Mesodermal cell (in vitro differentiated cells): ENCODE measurements around the gene FHOD3.

Experiments
- H3K27ac ChIP-seq: 2 replicates; pipeline ENCODE4 v1.7.0; 2013; ENCODE audit warnings: mild to moderate bottlenecking, low read depth, low read length, moderate library complexity; ENCODE audit not compliant: severe bottlenecking
- H3K36me3 ChIP-seq: 2 replicates; pipeline ENCODE4 v1.7.1; 2013; ENCODE audit warnings: mild to moderate bottlenecking, low read length, moderate library complexity; ENCODE audit not compliant: control insufficient read depth, insufficient read depth
- H3K4me1 ChIP-seq: one replicate; pipeline ENCODE4 v1.7.1; 2013; ENCODE audit warnings: mild to moderate bottlenecking, low read length; ENCODE audit not compliant: insufficient read depth, control insufficient read depth, poor library complexity, severe bottlenecking
- H3K4me3 ChIP-seq: 2 replicates; pipeline ENCODE4 v1.7.0; 2013; ENCODE audit warnings: low read length, control low read depth, mild to moderate bottlenecking; ENCODE audit not compliant: insufficient read depth, poor library complexity, severe bottlenecking; ENCODE audit errors: extremely low read depth
- H3K9me3 ChIP-seq: 2 replicates; pipeline ENCODE4 v1.7.1; 2013; ENCODE audit warnings: mild to moderate bottlenecking, low read length, moderate library complexity; ENCODE audit not compliant: control insufficient read depth
- WGBS, 2 experiments: methylation state at CpG; one replicate each; pipeline ENCODE4 v1.1.5; 2013; ENCODE audit warnings: missing lambda C conversion rate in 2 of 2; ENCODE audit not compliant: insufficient coverage in 2 of 2; 5-methylcytosine and 5-hydroxymethylcytosine counted together

FHOD3 gene

DNA sequence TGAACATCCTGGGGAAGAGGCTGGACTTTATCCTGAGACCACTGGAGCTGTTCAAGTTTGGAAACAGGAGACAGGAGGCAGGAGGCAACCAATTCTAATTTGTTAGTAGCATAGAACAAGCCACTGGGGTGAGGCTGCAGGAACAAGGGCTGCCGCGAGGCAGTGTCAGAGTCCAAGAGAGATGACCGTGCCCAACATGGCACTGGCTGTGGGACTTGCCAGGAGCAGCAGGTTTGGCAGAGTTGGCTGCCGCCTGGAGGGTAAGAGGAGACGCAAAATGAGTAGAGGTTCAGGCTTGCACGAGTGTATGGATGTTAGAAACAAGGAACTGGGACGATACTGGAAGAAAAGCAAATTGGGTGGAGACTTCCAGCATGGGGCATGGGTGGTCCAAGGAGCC lies 362.8 kb downstream of the FHOD3 start:
- Histone ChIP-seq H3K4me1 (no peaks in the 10 kb centered on the region), H3K9me3 (no peaks in the 10 kb centered on the region), H3K27ac (no peak overlapping the region), H3K4me3 (no peak overlapping the region), H3K36me3 (no peaks in the 10 kb centered on the region)
- 92 to 96% methylated on average over 7 of the region's 7 CpGs for WGBS, 2 experiments

DNA sequence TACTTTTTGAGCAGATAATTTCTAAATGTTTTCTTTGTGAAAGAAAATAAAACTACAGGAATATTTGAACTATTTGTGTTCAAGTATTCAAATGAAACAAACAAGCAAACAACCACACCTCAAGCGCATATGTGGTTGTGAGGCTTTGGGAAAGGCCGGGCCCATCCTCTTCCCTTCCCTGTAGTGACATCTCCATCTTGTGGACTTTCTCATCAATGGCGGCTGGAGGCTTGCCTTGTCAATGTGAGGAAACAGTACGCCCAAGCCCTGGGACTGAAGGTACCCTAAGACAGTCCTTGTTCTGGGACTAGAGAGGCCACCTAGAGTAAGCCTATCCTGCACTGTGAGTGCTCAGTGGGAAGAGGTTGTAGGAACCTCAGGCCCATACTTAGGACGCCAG lies 364.5 kb downstream of the FHOD3 start:
- Histone ChIP-seq H3K9me3 (no peaks in the 10 kb centered on the region), H3K4me1 (no peaks in the 10 kb centered on the region)
- 75 to 83% methylated on average over 4 to 5 of the region's 5 CpGs for WGBS, 2 experiments

DNA sequence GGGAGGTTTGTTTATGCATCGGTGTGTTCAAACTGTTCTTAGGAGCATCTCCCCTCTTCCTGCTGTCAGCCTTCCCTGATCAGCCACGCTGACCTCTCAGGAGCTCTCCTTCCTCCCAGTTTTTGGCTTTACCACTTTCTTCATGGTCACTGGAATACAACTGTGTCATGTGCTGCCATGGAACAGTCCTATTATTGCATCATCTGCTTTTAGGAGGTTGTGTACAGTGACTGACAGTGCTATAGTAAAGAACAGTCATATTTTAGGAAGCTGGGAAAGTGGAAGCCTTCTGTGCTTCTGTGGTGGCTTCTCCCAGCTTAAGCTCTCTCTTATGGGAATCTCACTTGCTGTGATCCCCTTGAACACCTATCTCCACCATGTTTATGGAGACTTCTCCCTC lies 365.8 kb downstream of the FHOD3 start:
- Histone ChIP-seq H3K36me3 (no peaks in the 10 kb centered on the region), H3K4me3 (no peak overlapping the region), H3K4me1 (no peaks in the 10 kb centered on the region), H3K9me3 (no peaks in the 10 kb centered on the region), H3K27ac (no peak overlapping the region)
- 92 to 100% methylated on average over 1 to 2 of the region's 2 CpGs for WGBS, 2 experiments

More for the DNA sequence above, 364.5 kb downstream of the FHOD3 start:
- H3K27ac ChIP-seq, result no peak overlapping the region
- H3K4me3 ChIP-seq, result no peak overlapping the region
- H3K36me3 ChIP-seq, result no peaks in the 10 kb centered on the region

DNA sequence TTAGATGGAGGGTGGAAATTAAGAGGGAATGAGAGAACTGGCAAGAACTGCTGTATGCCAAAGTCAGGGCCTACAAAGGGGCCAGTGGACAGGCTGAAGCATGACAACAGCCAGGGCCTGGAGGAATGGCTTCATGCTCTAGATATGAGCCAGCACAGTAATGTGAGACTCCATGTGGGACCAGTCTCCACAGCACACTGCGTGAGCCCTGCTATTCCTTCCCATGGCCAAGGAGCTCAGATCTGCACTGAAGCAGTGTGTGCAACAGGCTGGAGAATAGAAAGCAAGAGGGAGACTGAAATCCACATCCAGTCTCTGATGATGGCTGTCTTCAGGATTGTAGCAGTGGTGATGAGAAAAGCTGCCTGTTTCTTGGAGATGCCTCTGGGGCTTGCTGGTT lies 368.4 kb downstream of the FHOD3 start:
- WGBS, 2 experiments, result no CpG with 5 or more reads among the region's 1 CpG
- H3K27ac ChIP-seq, result no peak overlapping the region

DNA sequence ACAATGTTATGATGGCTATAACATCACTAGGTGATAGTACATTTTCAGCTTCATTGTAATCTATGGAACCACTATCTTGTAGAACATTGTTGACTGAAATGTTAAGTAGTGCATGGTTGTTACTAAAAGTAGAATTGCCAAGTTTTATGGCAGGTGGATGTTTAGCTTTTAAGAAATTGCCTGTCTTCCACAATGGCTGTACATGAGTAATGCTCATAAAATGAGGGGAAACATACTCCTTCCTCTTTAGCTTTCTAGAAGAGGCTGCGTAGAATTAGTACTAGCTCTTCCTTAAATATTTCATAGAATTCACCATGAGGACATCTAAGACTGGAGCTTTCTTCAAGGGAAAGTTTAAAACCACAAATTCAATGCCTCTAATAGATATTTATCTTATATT lies 370.3 kb downstream of the FHOD3 start:
- H3K4me3 ChIP-seq, result no peak overlapping the region
- H3K27ac ChIP-seq, result no peak overlapping the region
- H3K9me3 ChIP-seq, result no peaks in the 10 kb centered on the region
- no peaks in the 10 kb centered on the region for H3K36me3 ChIP-seq
- 83% methylated on average over 1 of the region's 1 CpG; no CpG with 5 or more reads in 1 of the 2 experiments for WGBS, 2 experiments
- no peaks in the 10 kb centered on the region for H3K4me1 ChIP-seq

More for the DNA sequence above, 368.4 kb downstream of the FHOD3 start:
- H3K4me3 ChIP-seq, result no peak overlapping the region
- no peaks in the 10 kb centered on the region for H3K36me3 ChIP-seq
- no peaks in the 10 kb centered on the region for H3K4me1 ChIP-seq
- H3K9me3 ChIP-seq, result no peaks in the 10 kb centered on the region

DNA sequence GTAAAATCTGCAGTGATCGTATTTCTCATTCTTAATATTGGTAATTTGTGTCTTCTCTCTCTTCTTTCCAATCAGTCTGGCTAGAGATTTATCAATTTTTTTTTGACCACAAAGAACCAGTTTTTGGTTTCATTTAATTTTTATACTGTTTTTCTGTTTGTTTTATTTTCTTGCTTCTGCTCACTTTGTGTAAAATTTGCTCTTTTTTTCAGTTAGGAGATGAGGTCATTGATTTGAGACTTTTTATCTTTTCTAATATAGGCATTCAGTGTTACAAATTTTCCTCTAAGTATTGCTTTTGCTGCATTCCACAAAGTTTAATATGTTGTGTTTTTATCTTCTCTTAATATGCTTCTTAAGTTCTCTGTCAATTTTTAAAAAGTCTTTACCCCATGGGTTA lies 370.8 kb downstream of the FHOD3 start:
- WGBS, 2 experiments, result no CpG with 5 or more reads among the region's 1 CpG

DNA sequence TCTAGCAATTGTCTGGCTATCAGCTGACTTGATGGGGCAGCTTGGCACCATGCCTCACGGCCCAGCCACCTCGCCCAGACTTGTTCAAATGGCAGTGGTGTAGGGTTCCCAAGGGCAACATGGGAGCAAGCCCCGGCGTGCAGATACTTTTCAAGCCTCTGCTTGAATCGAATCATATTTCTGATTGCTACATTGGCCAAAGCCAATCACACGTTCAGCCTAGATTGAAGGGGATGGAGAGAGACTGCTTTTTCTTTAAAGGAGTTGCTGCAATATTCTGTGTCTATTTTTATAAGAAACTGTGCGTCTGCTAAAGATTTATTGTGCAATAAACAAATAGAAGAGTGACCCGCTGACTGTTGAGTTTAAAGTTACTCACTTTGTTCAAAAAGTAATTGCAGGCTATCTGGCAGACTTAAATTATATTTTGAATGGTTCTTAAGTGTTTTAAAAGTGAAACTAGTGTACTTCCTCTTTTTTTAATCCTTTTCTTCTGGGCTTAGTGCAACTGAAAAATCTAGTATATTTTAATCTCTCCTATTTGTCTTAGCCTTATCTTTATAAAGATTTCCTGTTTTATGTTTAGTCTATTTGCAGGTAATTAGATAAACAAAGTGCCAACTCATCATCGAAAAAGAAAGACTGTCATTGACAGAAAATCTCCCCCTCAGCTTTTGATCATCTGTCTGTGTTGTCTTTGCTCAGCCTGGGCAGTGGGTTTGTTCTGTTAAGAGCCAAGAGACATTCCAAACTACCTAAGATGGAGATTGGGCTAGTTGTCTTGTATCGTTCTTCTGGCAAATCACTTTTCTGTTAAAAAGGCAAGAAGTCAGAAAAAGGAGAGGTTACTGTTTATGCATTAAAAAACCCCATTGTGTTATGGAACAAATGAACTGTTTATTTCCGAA lies 375.2 kb downstream of the FHOD3 start:
- Histone ChIP-seq H3K4me3 (no peak overlapping the region), H3K9me3 (no peaks in the 10 kb centered on the region), H3K27ac (no peak overlapping the region), H3K36me3 (no peaks in the 10 kb centered on the region), H3K4me1 (no peaks in the 10 kb centered on the region)
- 91 to 93% methylated on average over 7 to 8 of the region's 11 CpGs for WGBS, 2 experiments

More for the DNA sequence above, 370.8 kb downstream of the FHOD3 start:
- no peaks in the 10 kb centered on the region for H3K9me3 ChIP-seq
- no peaks in the 10 kb centered on the region for H3K36me3 ChIP-seq
- no peaks in the 10 kb centered on the region for H3K4me1 ChIP-seq
- H3K4me3 ChIP-seq, result no peak overlapping the region
- no peak overlapping the region for H3K27ac ChIP-seq

DNA sequence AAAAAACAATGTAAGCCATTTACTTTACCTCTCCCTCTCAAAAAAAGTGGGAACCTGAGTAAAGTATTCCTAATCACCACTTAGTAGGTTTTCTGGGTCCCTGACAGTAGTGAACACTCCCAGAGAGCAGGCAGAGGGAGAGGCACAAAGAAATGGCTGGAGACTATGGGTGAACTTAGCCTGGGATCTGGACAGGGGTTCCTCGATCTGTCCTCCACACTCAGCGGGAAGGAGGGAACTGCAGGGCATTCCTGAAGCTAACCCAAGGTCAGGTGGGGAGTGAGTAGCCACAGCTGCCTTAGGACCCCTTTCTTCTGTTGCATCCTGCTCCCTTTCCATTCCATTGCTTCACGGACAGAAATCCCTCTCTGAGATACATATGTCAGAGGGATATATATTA lies 375.9 kb downstream of the FHOD3 start:
- 55 to 100% methylated on average over 1 to 2 of the region's 3 CpGs for WGBS, 2 experiments
- Histone ChIP-seq H3K27ac (no peak overlapping the region), H3K36me3 (no peaks in the 10 kb centered on the region), H3K4me3 (no peak overlapping the region), H3K4me1 (no peaks in the 10 kb centered on the region), H3K9me3 (no peaks in the 10 kb centered on the region)

DNA sequence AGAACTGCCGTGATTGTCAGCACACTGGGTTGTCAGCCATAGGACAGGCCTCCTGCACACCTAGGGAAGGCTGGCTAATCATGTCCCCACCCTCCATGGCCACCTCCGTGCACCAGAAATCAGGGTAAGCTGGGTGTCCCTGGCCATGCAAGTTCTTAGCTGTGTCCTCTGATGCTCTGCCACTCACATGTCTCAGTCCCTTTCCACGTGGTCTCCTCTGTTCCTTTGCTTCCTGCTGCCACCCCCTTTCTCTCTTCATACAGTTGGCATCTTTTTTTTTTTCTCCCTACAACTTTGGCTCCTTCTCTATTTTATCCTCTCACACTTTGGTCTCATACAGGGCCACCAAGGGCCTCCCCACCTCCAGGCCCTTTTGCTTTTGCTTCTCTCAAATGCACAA lies 377.6 kb downstream of the FHOD3 start:
- H3K9me3 ChIP-seq, result no peaks in the 10 kb centered on the region
- WGBS, 2 experiments, result 88 to 94% methylated on average over 2 to 3 of the region's 3 CpGs
- no peak overlapping the region for H3K4me3 ChIP-seq

DNA sequence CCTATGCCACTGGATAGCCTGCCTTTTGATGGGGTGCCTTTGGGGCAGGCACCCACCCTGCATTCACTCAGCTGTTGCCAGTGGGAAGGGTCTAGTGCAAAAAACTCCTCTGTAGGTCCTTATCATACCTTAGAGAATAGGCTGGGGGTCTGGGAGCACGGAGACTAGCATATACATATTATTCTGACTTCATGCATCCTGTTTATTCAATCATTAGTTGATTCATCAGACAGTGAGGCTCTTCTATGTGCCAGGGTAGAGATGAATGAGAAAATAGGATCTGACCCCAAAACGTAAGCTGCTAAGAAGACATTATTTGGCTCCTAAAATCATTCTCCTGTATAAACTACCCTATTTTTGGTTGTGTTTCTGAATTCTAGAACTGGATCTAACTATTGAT lies 378.0 kb downstream of the FHOD3 start:
- no peaks in the 10 kb centered on the region for H3K4me1 ChIP-seq
- H3K9me3 ChIP-seq, result no peaks in the 10 kb centered on the region
- no peak overlapping the region for H3K27ac ChIP-seq
- WGBS, 2 experiments, result no CpG with 5 or more reads among the region's 2 CpGs
- no peak overlapping the region for H3K4me3 ChIP-seq
- H3K36me3 ChIP-seq, result no peaks in the 10 kb centered on the region

More for the DNA sequence above, 377.6 kb downstream of the FHOD3 start:
- Histone ChIP-seq H3K36me3 (no peaks in the 10 kb centered on the region), H3K4me1 (no peaks in the 10 kb centered on the region), H3K27ac (no peak overlapping the region)

DNA sequence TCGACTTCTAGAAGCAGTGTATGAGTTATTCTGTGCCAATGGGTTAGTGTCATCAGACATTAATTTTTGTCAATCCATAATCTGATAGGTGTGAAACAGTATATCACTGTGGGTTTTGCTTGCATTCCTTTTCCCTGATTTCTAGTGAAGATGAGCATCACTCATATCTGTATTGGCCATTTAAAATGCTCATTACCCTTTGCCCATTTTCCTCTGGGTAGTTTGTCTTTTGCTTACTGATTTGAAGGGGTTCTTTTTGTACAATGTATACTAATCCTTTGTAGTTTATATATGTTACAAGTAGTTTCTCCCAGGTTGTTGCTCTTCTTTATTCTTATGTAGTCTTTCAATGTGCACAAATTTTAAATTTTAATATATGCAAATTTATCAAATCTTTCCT lies 379.1 kb downstream of the FHOD3 start:
- no peak overlapping the region for H3K27ac ChIP-seq
- no peaks in the 10 kb centered on the region for H3K9me3 ChIP-seq
- no peak overlapping the region for H3K4me3 ChIP-seq
- H3K4me1 ChIP-seq, result no peaks in the 10 kb centered on the region
- H3K36me3 ChIP-seq, result no peaks in the 10 kb centered on the region
- no CpG with 5 or more reads among the region's 1 CpG for WGBS, 2 experiments
